ENCODE results near the gene HMX2.

DNA sequence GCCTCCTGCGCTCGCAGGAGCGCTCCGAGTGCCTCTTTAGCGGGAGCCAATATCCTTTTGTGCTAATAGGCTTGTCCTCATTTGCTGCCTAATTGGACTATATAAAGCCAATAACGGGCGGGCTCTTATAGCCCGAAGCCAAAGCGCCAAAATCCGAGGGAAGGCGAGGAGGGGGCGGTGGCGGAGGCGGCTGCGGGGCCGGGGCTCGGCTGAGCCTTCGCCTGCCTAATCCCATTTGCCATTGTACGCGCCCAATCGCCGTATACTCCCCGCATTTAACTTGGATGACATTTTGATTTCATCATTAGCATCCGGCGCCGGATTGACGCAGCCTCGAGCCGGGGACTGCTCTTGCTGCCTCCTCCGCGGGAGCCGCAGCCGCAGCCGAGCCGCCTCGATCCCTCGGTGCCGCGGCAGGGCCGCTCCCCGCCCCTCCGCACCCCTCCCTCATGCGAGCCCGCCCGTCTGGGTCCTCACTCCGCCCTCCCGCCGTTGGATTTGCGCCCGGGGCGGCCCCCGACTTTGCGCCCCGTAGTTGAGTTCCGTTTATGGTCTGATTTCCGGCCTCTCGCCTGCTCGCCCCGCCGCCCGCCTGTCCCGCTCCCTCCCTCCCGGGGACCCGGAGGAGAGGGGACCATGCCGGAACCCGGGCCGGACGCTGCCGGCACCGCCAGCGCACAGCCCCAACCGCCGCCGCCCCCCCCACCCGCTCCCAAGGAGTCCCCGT lies 12.4 kb upstream of the HMX2 start, which contains the start of gene HMX3:
- TF ChIP-seq, protein P1, sequence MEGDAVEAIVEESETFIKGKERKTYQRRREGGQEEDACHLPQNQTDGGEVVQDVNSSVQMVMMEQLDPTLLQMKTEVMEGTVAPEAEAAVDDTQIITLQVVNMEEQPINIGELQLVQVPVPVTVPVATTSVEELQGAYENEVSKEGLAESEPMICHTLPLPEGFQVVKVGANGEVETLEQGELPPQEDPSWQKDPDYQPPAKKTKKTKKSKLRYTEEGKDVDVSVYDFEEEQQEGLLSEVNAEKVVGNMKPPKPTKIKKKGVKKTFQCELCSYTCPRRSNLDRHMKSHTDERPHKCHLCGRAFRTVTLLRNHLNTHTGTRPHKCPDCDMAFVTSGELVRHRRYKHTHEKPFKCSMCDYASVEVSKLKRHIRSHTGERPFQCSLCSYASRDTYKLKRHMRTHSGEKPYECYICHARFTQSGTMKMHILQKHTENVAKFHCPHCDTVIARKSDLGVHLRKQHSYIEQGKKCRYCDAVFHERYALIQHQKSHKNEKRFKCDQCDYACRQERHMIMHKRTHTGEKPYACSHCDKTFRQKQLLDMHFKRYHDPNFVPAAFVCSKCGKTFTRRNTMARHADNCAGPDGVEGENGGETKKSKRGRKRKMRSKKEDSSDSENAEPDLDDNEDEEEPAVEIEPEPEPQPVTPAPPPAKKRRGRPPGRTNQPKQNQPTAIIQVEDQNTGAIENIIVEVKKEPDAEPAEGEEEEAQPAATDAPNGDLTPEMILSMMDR (IDR thresholded peaks at IDR 0.05; ENCODE audit: low read length): no peak
- no peak for TF ChIP-seq EZH2 (IDR thresholded peaks at IDR 0.05; ENCODE audit: borderline replicate concordance, low read length)
